Fibroblast of skin of right quadriceps (primary cell): ENCODE data around the gene DEDD2.

Experiments
- DNase-seq: peaks from one replicate; pipeline ENCODE4 v3.0.0-alpha.2; 2013

The DEDD2 gene

GRCh38 chr19:42226886-42227285 is 9.4 kb upstream of the DEDD2 start:
- DNase-seq = peak; percentile 23

GRCh38 chr19:42225718-42226292 is 8.3 kb upstream of the DEDD2 start:
- no peak for DNase-seq

GRCh38 chr19:42224940-42225717 is 7.7 kb upstream of the DEDD2 start:
- no peak for DNase-seq

GRCh38 chr19:42220751-42221097 is 3.2 kb upstream of the DEDD2 start:
- no peak for DNase-seq

GRCh38 chr19:42219812-42220750 is 2.6 kb upstream of the DEDD2 start, which contains the start of gene ZNF526:
Gene ZNF526, plus strand, starts transcription at chr19:42220312. Its CDS starts 4,092 bp downstream, at chr19:42224404.
- DNase-seq = peak; percentile 97

GRCh38 chr19:42216653-42217519 is 591 bp downstream of the DEDD2 start:
- DNase-seq = peak; percentile 26

GRCh38 chr19:42214810-42215485 is 2.5 kb downstream of the DEDD2 start:
- no peak for DNase-seq

GRCh38 chr19:42212886-42213285 is 4.6 kb downstream of the DEDD2 start:
- DNase-seq = no peak

- DNase-seq = no peak
Observed at GRCh38 chr19:42208612-42209011, 8.9 kb downstream of the DEDD2 start.

GRCh38 chr19:42207767-42208271 is 9.7 kb downstream of the DEDD2 start:
- peak; percentile 80 for DNase-seq

GRCh38 chr19:42206871-42207755 is 10.4 kb downstream of the DEDD2 start:
- DNase-seq = peak; percentile 31

GRCh38 chr19:42204664-42205063 is 12.8 kb downstream of the DEDD2 start:
- DNase-seq = no peak

GRCh38 chr19:42203700-42204099 is 13.8 kb downstream of the DEDD2 start:
- DNase-seq = no peak

- no peak for DNase-seq
Observed at GRCh38 chr19:42202290-42202880, 15.1 kb downstream of the DEDD2 start.

GRCh38 chr19:42201489-42202289 is 15.8 kb downstream of the DEDD2 start:
- DNase-seq = no peak

GRCh38 chr19:42200116-42200715 is 17.3 kb downstream of the DEDD2 start:
- DNase-seq = no peak

- no peak for DNase-seq
Observed at GRCh38 chr19:42199440-42200115, 17.9 kb downstream of the DEDD2 start.
